Measurements from ENCODE around the gene MVB12B. TPM values are rescaled to one million over a fixed set of nuclear protein-coding genes. Genes with fewer than 3 reads are reported as not detected.

MVB12B gene
- polyA plus RNA-seq, 3 donors = 1.9 to 6.2 (median 4.7) TPM

DNA sequence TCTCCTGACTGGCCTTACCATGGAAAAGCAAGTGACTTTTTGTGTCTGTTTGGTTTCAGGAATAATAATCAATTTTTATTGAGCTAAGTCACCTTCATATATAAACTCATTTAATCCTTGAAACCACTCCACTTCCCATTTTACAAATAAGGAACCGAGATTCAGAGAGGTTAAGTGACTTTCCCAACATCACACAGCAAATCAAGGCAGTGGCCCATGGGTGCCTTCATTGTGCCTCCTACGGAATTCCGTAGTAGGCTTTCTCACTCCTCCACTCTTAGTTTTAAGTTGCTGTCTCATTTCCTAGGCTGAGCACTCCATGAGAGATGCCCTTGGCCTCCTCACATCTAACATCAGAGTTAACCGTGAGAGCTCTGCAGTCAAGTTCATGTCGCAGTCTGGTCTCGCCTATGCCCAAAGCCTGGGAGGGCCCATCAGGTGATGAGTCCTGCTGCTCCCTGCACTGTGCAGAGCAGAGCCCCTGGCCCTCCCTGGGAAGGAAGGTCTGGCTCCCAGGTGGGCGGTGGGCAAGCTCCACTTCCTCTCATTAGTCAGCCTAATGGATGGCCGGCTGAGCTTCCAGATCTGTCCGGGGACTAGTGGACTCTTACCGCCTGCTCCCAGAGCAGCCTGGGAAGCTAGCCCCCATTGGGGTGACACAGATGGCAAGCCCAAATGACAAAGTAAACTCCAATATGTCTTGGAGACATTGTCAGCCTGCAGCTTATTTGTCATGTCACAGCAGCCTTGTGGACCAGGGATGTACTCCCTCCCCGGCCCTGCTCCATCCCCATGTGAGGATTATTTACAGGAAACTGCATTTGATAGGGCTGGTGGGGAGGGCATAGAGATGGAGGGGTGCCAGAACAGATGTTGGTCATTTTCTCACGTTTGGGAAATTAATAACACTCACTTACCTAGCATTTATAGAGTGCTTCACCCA, 123.4 kb downstream of the MVB12B start:
- WGBS, 3 donors = 90 to 92% (median 90%) methylated on average over 12 of the region's 12 CpGs
- no peak overlapping the region for H3K27ac ChIP-seq (ENCODE audit: low read depth, low read length)

DNA sequence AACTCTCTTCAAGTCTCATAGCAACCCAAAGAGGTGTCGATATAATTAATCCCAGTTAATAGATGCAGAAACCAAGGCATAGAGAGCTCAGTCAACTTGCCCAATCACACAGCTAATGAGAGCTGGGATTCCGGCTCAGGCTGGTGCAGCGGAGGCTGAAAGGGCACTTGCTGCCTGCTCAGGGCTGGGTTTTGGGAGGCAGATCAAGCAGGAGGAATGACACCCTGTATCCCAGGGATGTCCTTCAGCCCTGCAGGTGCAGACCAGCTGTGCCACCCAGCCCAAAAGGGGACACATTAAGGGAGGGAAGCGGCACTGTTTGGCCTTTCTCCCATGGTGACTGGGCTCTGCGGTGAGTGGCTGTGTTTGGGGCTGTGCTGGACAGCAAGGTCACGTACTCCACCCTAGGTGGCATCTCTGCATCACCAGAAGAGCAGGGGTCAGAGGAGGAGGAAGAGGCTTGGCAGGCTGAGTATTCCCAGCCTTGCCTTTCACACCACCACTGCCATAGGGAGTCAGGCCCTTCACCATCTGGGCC, 124.1 kb downstream of the MVB12B start:
- 91 to 96% (median 95%) methylated on average over 6 of the region's 6 CpGs for WGBS, 3 donors

DNA sequence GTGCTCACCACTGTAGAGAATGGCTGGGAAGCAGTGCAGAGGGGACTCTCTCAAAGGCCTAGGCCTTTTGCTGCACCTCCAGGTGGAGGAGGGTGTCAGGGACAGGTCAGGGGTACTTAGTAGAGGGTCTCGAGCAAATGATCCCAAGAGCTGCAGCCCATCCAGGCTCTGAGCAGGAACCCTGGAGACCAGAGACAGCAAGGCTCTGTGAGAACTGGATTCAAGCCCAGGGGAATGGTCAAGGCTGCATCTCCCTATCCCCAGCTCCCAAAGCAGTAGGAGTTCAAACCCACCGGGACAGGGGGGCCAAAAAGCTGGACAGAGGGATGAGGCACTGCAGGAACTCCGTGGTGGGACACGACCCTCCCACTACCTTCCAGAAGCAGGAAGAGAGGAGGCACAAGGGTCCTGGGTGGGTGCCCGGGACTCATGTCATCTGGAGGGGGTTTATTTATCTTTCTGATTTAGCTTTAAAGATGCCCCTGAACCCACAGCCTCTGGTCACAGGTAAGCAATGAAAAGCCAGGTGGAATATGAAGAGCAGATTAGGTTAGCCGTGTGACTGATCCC, 124.8 kb downstream of the MVB12B start:
- no peak overlapping the region for H3K27ac ChIP-seq (ENCODE audit: low read depth, low read length)
- WGBS, 3 donors = 87 to 93% (median 89%) methylated on average over 6 of the region's 6 CpGs

More for the DNA sequence above, 124.1 kb downstream of the MVB12B start:
- H3K27ac ChIP-seq (ENCODE audit: low read depth, low read length) = no peak overlapping the region

DNA sequence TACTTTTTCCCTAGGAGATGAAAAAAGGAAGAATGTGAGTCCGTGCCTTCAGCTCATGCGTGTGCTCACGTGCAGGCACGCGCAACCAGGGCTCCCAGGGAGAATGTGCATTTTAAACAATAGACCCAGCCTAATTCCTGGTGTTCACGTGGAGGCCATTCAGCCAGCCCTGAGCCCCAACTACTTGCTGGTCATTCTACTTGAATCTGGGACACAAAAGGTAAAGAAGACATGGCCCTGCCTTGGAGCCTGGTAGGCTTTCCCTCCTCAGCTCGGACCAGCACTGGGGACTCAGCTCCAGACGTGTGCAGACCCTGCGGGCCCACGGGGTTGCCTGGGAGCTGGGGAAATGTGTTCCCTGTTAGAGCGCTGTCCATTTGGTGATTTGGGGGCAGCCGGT, 125.5 kb downstream of the MVB12B start:
- WGBS, 3 donors = 89 to 90% (median 90%) methylated on average over 12 of the region's 12 CpGs
- no peak overlapping the region for H3K27ac ChIP-seq (ENCODE audit: low read depth, low read length)

DNA sequence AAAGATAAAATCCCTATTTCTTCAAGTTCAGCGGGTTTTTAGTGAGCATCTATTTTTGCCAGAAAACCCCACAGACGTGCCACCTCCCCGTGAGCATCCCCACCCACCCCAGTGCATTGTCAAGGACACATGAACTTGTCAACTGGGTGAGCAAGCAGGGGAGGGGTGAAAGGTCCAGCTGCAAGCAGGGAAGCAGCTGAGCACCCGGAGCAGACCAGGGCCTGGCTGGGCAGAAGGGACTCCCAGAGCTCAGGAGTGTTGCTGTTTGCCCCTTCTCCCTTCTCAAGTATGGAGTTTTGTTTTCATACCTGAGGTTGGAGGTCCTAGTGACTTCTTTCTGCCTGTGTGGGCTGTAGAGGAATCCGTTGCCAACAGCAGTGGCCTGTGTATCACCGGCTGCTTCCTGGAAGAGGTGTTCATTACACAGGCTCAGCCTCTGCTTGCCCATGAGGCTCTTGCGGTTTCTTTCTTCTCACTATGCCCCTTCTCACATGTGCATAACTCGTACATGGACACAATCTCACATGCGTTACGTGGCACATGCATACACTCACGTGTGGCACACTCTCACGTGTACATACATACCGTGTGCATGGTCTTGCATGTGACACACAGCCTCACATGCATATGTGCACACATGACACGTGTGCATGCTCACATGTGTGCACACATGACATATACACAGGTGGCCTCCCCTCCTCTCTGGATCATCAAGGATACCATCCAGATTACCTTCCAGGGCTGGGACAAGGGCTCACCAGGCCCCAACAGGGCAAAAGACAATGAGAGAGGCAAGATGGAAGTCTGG, 126.7 kb downstream of the MVB12B start:
- no peak overlapping the region for H3K27ac ChIP-seq (ENCODE audit: low read depth, low read length)
- 89 to 93% (median 90%) methylated on average over 14 of the region's 14 CpGs for WGBS, 3 donors

DNA sequence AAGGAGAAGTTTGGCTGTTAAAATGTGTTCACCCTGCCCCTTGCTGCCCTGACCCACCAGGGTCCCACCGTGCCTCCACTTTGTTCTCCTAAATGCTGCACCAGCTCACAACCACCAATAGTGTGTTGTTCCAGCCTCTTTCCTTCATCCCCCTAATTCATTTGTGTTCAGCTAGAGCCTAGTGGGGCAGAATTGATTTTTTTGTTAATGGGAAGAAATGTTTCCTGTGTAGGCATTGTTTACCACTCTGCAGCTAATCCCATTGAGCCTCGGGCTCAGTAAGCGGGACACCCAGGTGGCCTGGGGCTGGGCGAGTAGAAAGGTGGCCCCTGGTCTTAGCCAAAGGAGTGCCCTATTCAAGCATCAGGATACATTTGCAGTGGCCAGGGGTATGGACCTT, 127.6 kb downstream of the MVB12B start:
- WGBS, 3 donors = 82 to 88% (median 84%) methylated on average over 4 of the region's 4 CpGs
- no peak overlapping the region for H3K27ac ChIP-seq (ENCODE audit: low read depth, low read length)

DNA sequence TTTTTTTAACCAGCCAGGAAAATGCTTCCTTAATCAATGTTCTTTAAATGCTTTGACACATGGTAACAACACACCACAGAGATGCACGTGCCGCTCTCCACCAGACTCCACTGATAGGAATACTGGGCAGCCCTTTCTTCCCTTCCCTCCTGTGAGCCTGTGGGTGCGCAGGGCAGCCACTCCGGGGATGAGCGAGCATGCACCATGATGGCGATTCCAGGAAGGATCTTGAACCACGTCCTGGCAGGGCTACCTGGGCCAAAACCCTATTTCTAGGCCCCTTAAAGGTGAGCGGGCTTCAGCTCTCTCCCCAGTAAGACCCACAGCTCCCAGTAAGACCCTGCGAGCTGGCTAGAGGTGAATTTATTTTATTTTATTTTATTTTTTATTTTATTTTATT, 128.2 kb downstream of the MVB12B start:
- no peak overlapping the region for H3K27ac ChIP-seq (ENCODE audit: low read depth, low read length)
- 95 to 97% (median 95%) methylated on average over 9 of the region's 9 CpGs for WGBS, 3 donors

DNA sequence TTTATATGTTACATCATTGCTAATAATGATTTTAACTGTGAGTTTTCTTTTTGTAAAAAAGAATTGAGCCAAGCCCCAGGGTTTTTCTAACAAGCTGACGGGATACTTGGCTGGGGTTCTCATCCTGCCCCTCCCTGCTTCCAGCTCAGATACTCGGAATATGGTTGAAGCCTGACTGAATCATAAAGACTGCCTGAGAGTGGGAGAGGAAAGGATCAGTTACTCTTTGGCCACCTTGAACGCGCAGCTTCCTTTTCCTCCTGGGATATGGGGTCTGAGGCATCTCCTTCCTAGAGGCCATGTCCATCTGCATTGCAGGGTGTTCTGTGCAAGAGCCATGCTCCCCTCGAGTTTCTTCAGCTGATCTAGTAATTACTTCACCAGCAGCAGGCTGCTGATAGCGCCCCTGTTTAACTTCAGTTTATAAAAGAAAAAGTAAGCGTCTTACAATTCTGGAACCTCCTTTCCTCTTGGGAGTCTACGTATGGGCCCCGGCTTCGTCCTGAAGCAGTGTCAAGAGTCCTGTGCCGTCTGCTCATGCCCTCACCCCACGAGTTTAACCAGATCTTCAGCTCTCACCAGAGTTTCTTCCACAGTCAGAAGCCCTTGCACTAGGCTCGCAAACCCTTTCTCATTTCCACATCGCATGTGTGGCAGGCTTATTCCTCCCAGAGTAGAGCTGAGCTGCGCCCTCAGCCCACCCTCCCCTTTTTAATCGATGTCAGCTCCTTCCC, 130.0 kb downstream of the MVB12B start:
- 64 to 80% (median 67%) methylated on average over 16 of the region's 16 CpGs for WGBS, 3 donors
- no peak overlapping the region for H3K27ac ChIP-seq (ENCODE audit: low read depth, low read length)

DNA sequence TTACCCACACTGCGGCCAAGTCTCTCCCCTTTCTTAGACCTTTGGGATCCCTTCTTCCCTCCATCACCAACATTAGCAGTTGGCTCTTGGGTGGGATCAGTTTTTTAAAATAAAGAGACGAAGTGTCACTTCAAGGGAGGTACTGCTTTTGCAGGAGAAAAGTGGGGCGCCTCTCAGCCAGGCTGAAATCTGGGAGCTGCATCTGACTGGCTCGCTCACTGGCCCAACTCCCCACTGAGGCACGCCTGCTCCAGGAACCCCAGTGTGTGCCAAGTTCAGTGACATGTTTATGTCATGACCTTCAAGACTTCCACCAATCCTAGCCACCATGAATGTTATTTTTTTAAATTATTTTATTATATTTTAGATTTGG, 130.5 kb downstream of the MVB12B start:
- WGBS, 3 donors = 92 to 95% (median 94%) methylated on average over 5 of the region's 5 CpGs
- H3K27ac ChIP-seq (ENCODE audit: low read depth, low read length) = no peak overlapping the region

DNA sequence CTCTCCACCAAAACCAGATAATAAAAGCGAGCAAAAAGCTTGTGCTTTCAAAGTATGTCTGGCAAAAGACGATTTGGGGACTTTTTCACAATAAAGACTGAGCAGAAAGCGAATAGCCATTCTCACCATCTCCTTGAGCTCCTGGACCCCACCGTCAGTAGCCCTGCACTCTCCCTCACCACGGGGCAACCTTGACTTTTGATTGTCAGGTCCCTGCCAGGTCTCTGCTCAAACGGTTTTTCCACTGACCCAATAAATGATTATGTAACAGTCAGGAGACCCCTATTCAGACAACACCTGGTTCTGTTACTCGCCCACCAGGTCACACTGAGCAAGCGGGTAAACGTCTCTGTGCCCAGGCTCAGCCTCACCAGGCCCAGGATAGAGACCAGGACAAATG, 131.3 kb downstream of the MVB12B start:
- H3K27ac ChIP-seq (ENCODE audit: low read depth, low read length) = no peak overlapping the region
- 85 to 91% (median 90%) methylated on average over 9 of the region's 9 CpGs for WGBS, 3 donors

DNA sequence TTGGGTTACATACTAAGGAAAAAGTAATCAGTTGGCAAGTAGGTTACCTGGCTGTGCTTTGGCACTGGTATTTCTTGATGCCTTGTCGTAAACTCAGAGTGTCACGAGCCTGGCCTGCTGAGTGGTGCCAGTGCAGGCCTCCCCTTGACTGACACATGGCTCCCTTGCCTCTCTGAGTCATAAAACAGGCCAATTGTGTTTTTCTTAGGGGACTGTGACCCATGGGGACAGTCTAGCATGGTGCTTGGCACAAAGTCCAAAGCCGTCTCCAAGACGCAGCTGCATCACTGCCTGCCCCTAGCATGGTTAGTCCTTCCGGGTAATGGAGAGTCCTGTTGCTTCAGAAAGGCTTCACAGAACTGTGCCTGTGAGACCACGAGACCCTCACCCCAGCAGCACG, 132.5 kb downstream of the MVB12B start:
- WGBS, 3 donors = 93 to 94% (median 93%) methylated on average over 7 of the region's 7 CpGs
- H3K27ac ChIP-seq (ENCODE audit: low read depth, low read length) = no peak overlapping the region

DNA sequence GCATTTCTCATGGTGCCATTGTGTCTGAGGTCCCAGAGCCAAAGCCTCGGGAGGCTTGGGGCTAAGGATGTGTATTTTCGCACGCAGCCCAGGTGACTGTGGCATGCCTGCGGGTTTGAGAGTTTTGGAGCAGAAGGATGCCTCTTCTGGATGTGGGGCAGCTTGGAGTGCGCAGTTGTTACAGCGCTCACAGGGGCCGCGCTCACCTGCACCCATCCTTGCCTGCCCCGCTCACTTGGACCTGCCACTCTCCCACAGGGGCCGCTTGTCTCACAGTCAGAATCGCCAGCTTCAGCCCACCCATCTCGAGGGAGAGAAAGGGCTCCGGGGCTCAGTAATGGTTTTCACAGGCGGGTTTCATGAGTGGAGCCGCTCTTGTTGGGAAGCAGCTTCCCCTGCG, 132.9 kb downstream of the MVB12B start:
- 96 to 98% (median 97%) methylated on average over 16 of the region's 16 CpGs for WGBS, 3 donors
- H3K27ac ChIP-seq (ENCODE audit: low read depth, low read length) = no peak overlapping the region

DNA sequence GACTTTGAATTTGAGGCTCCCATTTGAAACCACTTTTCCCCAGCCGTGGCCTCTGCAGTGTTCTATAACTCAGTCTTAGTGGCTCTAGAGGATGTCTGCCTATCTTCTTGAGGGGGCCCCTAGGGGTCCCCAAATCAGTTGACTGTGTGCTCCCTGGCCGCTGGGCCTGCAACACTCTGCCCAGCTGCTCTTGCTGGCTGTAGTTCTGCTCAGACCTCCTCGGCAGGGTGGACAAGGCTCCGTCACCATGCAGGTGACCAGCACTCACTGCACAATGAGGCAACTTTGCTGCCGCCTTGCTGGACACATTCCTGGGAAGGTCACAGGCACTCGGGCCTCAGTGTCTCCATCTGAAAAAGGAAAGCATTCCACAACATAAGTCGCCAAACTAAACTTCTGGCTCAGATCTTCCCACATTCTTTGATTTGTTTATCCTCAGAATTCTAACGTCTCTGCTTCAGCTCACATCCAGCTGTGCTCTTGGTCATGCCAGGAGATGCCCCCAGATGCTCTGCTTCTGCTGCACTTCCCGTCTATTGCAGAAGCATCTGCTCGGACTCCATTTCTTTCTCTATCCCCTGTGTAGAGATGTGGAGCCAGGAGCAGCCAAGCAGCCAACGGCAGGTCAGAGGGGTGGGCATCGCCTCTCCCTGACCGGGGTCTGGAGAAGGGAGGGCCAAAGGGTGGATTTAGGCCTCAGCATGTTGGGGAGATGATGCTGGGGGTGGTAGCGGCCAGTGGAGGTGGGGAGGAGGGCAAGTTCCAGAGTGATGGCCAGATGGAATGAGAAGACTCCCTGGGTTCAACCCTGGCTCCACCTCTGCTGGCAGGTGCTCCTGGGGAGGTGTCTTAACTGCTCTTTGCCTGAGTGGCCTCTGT, 133.6 kb downstream of the MVB12B start:
- 86 to 91% (median 88%) methylated on average over 14 of the region's 14 CpGs for WGBS, 3 donors
- no peak overlapping the region for H3K27ac ChIP-seq (ENCODE audit: low read depth, low read length)

DNA sequence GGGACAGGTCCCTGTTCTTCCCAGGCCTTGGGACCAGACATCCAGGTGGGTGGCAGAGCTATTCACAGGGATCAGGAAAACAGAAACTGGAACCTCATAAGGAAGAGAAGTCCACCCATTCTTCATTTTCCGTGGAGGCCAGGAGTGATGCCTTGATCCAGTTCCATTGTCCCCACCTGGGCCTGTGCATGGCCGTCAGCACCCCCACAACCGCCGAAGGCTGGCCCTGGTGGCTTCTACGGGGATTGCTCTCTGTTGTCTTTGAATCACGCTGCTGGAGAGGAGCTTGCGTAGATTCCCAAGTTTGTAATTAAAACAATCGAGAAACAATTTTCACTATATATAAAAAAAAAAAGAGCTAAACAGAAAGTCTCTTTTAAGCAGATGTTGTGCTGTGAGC, 134.4 kb downstream of the MVB12B start:
- no peak overlapping the region for H3K27ac ChIP-seq (ENCODE audit: low read depth, low read length)
- 93 to 97% (median 95%) methylated on average over 8 of the region's 8 CpGs for WGBS, 3 donors

DNA sequence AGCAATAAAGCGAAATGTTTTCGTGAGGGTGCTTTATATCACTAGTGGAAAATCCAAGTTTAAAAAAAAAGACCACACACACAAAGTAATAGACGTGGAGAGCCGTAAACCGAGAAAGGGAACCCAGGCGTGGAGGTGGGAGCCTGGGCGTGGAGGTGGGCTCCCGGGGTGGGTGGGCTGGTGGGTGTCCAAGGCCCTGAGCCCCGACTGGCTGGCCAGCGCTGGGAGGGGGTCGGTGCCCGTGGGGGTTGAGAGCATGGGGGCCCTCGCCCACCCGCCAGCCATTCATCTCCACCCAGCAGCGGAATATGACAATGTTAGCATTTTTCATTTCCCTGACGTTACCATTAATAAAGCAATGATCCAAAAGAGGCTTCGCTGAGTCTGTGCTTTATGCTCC, 135.0 kb downstream of the MVB12B start:
- WGBS, 3 donors = 96 to 97% (median 97%) methylated on average over 17 of the region's 17 CpGs
- H3K27ac ChIP-seq (ENCODE audit: low read depth, low read length) = no peak overlapping the region

DNA sequence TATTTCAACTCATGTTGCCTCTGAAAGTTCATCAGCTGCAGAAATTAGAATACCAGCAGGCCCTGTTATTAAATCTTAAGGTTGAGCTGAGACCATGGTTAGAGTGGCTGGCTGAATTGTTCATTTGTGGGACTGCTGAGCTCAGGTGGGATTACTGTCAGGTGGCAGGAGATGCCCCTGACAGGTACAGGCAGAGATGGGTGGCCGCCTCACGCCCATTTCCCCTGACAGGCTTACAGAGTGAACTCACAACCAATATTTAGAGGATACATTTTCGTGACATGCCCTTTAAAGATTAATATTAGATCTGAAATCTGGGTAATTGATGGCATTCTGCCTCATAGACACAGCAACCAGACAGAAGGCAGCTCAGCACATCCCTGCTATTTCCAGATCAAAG, 136.0 kb downstream of the MVB12B start:
- WGBS, 3 donors = 91 to 99% (median 91%) methylated on average over 3 of the region's 3 CpGs
- H3K27ac ChIP-seq (ENCODE audit: low read depth, low read length) = no peak overlapping the region

DNA sequence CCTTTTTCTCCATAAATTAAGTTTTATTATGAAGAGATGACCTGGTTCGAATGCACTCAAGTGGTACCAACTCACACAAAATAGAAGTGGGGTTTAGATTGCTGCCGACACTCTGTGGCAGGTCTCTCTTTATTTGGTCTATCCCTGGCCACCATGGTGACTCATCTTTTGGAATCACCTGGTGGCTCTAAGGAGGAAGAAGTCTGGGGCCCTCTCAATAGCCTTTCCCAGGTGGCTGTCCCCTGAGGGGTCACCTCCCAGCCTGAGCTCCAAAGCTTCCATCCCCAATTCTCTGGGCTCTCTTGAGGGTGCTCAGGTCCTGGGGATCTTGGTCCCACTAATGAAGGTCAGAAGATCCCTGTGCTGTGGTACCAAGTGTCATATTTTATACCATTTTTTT, 136.8 kb downstream of the MVB12B start:
- WGBS, 3 donors = 93 to 97% (median 96%) methylated on average over 2 of the region's 2 CpGs
- H3K27ac ChIP-seq (ENCODE audit: low read depth, low read length) = no peak overlapping the region

Data from adipose tissue (tissue), 3 donors.